ENCODE results near the gene ZNF750.

DNA sequence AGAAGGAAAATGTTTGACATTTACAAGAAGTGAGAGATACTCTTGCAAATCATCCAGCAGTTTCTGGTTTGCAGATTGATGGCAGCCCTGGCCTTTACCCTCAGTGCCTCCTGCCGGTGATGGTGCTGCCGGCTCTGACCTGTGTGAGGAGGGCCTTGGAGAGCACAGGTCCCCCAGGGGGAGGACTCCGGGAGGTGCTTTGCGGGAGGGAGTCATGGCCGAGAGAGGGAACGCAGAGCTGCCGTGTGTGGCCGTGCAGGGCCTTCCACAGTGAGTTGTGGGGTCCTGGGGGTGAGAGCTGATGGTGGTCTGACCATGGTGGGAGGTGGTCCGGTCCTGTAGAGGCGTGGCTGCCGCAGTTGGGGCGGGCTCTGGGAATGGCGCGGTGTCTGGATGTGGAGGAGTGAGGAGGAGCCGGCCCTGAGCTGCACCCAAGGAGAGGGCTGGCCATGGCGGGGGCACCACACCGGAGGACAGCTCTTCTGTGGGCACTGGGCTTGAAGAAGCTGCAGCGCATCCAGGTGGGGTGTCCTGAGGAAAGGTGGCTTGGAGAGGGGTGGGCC is 28.0 kb upstream of the ZNF750 start:
- TF ChIP-seq YY1 (IDR thresholded peaks at IDR 0.05; ENCODE audit: low read depth, low read length) (no peak), ZSCAN29 (IDR thresholded peaks at IDR 0.05) (no peak), GABPA (IDR thresholded peaks at IDR 0.05; ENCODE audit: low read depth) (no peak), JUNB (IDR thresholded peaks at IDR 0.05) (no peak), TCF7 (IDR thresholded peaks at IDR 0.05; ENCODE audit: borderline replicate concordance) (no peak), POLR2A (IDR thresholded peaks at IDR 0.05; ENCODE audit: low read depth, low read length) (no peak), NRF1 (conservative IDR thresholded peaks at IDR 0.05; ENCODE audit: low read depth, low read length) (no peak), RCOR1 (conservative IDR thresholded peaks at IDR 0.05; ENCODE audit: low read depth, low read length) (no peak), EP300 (IDR thresholded peaks at IDR 0.05; ENCODE audit: borderline replicate concordance in 1 of 2, control insufficient read depth in 1 of 2, low read depth in 2 of 2, low read length in 2 of 2) (no peak), SREBF2 (IDR thresholded peaks at IDR 0.05; ENCODE audit: low read length) (no peak), FOS (IDR thresholded peaks at IDR 0.05; ENCODE audit: borderline replicate concordance, extremely low read depth, insufficient read length) (no peak), YBX1 (IDR thresholded peaks at IDR 0.05) (no peak)
- TF ChIP-seq, protein P1, sequence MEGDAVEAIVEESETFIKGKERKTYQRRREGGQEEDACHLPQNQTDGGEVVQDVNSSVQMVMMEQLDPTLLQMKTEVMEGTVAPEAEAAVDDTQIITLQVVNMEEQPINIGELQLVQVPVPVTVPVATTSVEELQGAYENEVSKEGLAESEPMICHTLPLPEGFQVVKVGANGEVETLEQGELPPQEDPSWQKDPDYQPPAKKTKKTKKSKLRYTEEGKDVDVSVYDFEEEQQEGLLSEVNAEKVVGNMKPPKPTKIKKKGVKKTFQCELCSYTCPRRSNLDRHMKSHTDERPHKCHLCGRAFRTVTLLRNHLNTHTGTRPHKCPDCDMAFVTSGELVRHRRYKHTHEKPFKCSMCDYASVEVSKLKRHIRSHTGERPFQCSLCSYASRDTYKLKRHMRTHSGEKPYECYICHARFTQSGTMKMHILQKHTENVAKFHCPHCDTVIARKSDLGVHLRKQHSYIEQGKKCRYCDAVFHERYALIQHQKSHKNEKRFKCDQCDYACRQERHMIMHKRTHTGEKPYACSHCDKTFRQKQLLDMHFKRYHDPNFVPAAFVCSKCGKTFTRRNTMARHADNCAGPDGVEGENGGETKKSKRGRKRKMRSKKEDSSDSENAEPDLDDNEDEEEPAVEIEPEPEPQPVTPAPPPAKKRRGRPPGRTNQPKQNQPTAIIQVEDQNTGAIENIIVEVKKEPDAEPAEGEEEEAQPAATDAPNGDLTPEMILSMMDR (IDR thresholded peaks at IDR 0.05 in 2 of 3, conservative IDR thresholded peaks at IDR 0.05 in 1 of 3; ENCODE audit: control insufficient read depth in 2 of 3, extremely low read depth in 1 of 3, insufficient read depth in 1 of 3, low read depth in 3 of 3, low read length in 3 of 3) = no peak
- TF ChIP-seq, protein P2, sequence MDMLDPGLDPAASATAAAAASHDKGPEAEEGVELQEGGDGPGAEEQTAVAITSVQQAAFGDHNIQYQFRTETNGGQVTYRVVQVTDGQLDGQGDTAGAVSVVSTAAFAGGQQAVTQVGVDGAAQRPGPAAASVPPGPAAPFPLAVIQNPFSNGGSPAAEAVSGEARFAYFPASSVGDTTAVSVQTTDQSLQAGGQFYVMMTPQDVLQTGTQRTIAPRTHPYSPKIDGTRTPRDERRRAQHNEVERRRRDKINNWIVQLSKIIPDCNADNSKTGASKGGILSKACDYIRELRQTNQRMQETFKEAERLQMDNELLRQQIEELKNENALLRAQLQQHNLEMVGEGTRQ (IDR thresholded peaks at IDR 0.05; ENCODE audit: borderline replicate concordance, low read depth, low read length) = no peak
